Brain microvascular endothelial cell (primary cell): ENCODE measurements around the gene C14orf180.

Source experiments
- DNase-seq: peaks from one replicate; pipeline ENCODE4 v3.0.0-alpha.2; 2020
- H3K27ac ChIP-seq: fragments of 250-450 bp; sonication (Bioruptor Pico); 2 replicates; pipeline ENCODE4 v1.5.1; 2020; ENCODE audit warnings: mild to moderate bottlenecking, moderate library complexity
- H3K27me3 ChIP-seq: fragments of 250-450 bp; sonication (Bioruptor Pico); replicated peaks from 2 replicates; pipeline ENCODE4 v1.5.1; 2020; ENCODE audit warnings: mild to moderate bottlenecking
- H3K36me3 ChIP-seq: fragments of 250-450 bp; sonication (Bioruptor Pico); replicated peaks from 2 replicates; pipeline ENCODE4 v1.5.1; 2020; ENCODE audit warnings: mild to moderate bottlenecking
- H3K4me3 ChIP-seq: 2 replicates; pipeline ENCODE4 v1.5.1; 2011; ENCODE audit warnings: low read depth, mild to moderate bottlenecking, control low read depth, low read length, moderate library complexity
- CTCF ChIP-seq: IDR thresholded peaks from 2 replicates; pipeline ENCODE4 v1.5.1; 2011; ENCODE audit warnings: low read depth, mild to moderate bottlenecking, moderate library complexity, low read length, control low read depth, inconsistent platforms; ENCODE audit errors: missing control alignments
- in situ Hi-C: cut with HindIII; loops from 2 replicates; pipeline ENCODE4 v1.10.0; 2017; ENCODE audit warnings: low sequenced_read_pairs, low pct_ligation_motif_present

The C14orf180 gene

GRCh38 chr14:104600141-104600643 lies 20.6 kb downstream of the C14orf180 start:
- Histone ChIP-seq H3K27ac (no peak overlapping the region), H3K36me3 (no peaks in the 10 kb centered on the region), H3K4me3 (no peak overlapping the region), H3K27me3 (peaks cover 15% of the 10 kb centered on the region)
- in situ Hi-C loops, result no loop called here
- DNase-seq, result no peak
- no peak for TF ChIP-seq CTCF

DNA sequence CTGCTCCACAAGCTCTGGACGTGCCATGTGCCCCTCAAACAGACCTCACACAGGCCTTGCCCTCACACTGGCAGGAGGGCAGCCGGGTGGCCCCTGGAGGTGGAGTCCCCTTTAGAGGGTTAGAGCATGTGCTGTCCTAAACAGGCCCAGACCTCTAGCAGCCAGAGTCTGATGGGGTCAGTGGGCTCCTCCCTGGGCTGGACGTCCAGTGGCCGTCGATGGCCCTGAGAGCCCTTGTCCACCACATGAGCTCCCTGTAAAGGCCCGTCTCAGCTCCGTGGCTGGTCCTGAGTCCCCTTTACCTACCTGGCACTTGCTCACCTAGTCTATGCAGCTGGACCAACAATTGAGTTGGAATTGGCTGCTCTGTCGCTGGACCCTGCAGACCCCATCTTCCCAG lies 21.2 kb downstream of the C14orf180 start:
- peaks cover 16% of the 10 kb centered on the region for H3K27me3 ChIP-seq
- no peaks in the 10 kb centered on the region for H3K36me3 ChIP-seq
- H3K4me3 ChIP-seq, result no peak overlapping the region
- TF ChIP-seq CTCF, result no peak
- DNase-seq, result no peak
- in situ Hi-C loops, result no loop called here
- H3K27ac ChIP-seq, result no peak overlapping the region

- H3K4me3 ChIP-seq, result no peak overlapping the region
- H3K27me3 ChIP-seq, result peaks cover 16% of the 10 kb centered on the region
- no peak for TF ChIP-seq CTCF
- in situ Hi-C loops, result no loop called here
- H3K27ac ChIP-seq, result no peak overlapping the region
- DNase-seq, result no peak
- no peaks in the 10 kb centered on the region for H3K36me3 ChIP-seq
Observed at GRCh38 chr14:104601786-104602185, 22.2 kb downstream of the C14orf180 start.

DNA sequence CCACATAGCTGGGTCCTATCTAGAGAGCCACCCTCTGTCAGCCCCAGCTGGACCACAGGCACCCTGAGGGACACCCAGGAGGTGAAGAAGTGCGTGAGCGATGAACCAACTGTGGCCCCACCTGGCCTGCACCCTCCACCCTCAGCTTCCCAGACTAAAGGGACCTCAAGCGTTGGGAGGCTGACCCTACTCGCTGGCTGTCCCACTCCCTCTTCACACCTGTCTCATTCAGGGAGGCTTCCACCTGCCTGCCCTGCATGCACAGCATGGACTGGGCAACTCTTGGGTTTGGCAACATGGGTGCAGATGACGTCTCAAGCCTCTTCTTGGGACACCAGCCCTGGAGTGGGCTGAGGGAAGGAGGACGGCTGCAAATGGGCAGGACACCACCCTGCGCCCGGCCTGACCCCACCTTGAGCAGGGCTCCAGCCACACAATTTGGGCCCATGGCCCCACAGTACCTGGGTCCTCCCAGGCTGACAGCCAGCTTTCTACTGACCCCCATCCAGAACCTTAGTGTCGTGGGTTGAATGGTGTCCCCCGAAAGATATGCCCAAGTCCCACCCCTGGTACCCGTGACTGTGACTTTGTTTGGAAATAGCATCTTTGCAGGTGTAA lies 22.9 kb downstream of the C14orf180 start:
- no peak for TF ChIP-seq CTCF
- no peak for DNase-seq
- no peak overlapping the region for H3K4me3 ChIP-seq
- peaks cover 16% of the 10 kb centered on the region for H3K27me3 ChIP-seq
- H3K27ac ChIP-seq, result no peak overlapping the region
- in situ Hi-C loops, result no loop called here
- H3K36me3 ChIP-seq, result no peaks in the 10 kb centered on the region

DNA sequence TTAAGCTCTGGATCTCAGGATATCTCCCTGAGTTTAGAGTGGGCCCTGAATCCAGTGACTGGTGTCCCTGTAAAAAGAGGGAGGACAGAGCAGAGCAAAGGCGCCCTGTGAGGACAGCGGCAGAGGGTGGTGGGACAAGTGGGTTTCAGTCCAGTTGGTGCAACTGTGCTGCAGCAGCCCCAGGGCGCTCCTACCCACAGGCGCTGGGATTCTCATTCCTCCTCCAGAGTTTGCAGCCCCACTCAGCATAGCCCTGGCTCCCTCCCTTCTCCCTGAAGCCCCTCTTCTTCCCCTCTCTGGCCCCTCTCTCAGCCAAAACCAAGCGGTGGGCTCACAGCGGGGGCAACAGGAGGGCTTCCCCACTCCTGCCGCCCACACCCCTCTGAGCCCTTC lies 23.4 kb downstream of the C14orf180 start:
- H3K27me3 ChIP-seq, result peaks cover 16% of the 10 kb centered on the region
- no peaks in the 10 kb centered on the region for H3K36me3 ChIP-seq
- no peak for DNase-seq
- H3K27ac ChIP-seq, result no peak overlapping the region
- H3K4me3 ChIP-seq, result no peak overlapping the region
- in situ Hi-C loops, result no loop called here
- TF ChIP-seq CTCF, result no peak

GRCh38 chr14:104603711-104604401 lies 24.3 kb downstream of the C14orf180 start:
- in situ Hi-C loops, result no loop called here
- no peaks in the 10 kb centered on the region for H3K36me3 ChIP-seq
- peaks cover 16% of the 10 kb centered on the region for H3K27me3 ChIP-seq
- DNase-seq, result no peak
- H3K4me3 ChIP-seq, result no peak overlapping the region
- no peak overlapping the region for H3K27ac ChIP-seq
- no peak for TF ChIP-seq CTCF
